Stimulated activated memory B cell treated with anti-CD40 and anti-IgM and Interleukin-4, amounts not matched to agents 10 μg/mL and 1 μg/mL and 100 μg/mL, for 72 hours (primary cell): ENCODE data around the gene CCSER1.
"Not testable (repeated sequence)": the region's sequence is repeated elsewhere in the genome, so short reads cannot be mapped to it uniquely, and the experiment has no call there.

ENCODE experiments used
- ATAC-seq: fragments of 150-1000 bp; cut with Tn5 transposase; 2 replicates; pipeline ENCODE4 v1.10.0; 2021
- H3K27ac Mint-ChIP-seq: one replicate; pipeline ENCODE4 v1.8.0; 2022; ENCODE audit warnings: mild to moderate bottlenecking, mixed read lengths
- H3K27me3 Mint-ChIP-seq: one replicate; pipeline ENCODE4 v1.8.0; 2022; ENCODE audit warnings: mixed read lengths
- H3K36me3 Mint-ChIP-seq: one replicate; pipeline ENCODE4 v1.8.0; 2022; ENCODE audit warnings: mixed read lengths
- H3K4me1 Mint-ChIP-seq: one replicate; pipeline ENCODE4 v1.8.0; 2022; ENCODE audit warnings: mixed read lengths
- H3K4me3 Mint-ChIP-seq: one replicate; pipeline ENCODE4 v1.8.0; 2022; ENCODE audit warnings: mild to moderate bottlenecking, moderate library complexity, mixed read lengths
- H3K9me3 Mint-ChIP-seq: one replicate; pipeline ENCODE4 v1.8.0; 2022; ENCODE audit warnings: mixed read lengths

CCSER1 gene

GRCh38 chr4:91596718-91597117, 1469.5 kb downstream of the CCSER1 start:
- no peaks in the 10 kb centered on the region for H3K4me1 Mint-ChIP-seq
- no peaks in the 10 kb centered on the region for H3K27me3 Mint-ChIP-seq
- H3K36me3 Mint-ChIP-seq: no peaks in the 10 kb centered on the region
- H3K4me3 Mint-ChIP-seq: no peak overlapping the region
- no peaks in the 10 kb centered on the region for H3K9me3 Mint-ChIP-seq
- ATAC-seq: no peak
- no peak overlapping the region for H3K27ac Mint-ChIP-seq

DNA sequence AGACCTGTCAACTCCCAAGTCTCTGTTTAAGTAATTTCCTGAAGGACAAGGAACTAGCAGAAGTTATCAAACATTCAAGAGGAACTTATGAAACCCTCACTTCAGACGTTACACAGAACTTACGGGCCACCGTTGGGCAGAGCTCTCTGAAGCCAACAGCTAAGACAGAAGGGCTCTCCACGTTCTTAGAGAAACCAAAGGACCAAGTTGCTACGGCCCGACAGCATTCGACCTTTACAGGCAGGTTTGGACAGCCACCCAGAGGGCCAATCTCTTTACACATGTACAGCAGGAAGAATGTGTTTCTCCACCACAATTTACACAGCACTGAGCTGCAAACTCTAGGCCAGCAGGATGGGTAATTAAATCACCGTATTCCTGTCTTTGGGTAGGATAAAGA, 1471.5 kb downstream of the CCSER1 start:
- H3K27me3 Mint-ChIP-seq: no peaks in the 10 kb centered on the region
- no peak for ATAC-seq
- H3K9me3 Mint-ChIP-seq: no peaks in the 10 kb centered on the region
- H3K27ac Mint-ChIP-seq: no peak overlapping the region
- H3K4me3 Mint-ChIP-seq: no peak overlapping the region
- H3K36me3 Mint-ChIP-seq: no peaks in the 10 kb centered on the region
- no peaks in the 10 kb centered on the region for H3K4me1 Mint-ChIP-seq

DNA sequence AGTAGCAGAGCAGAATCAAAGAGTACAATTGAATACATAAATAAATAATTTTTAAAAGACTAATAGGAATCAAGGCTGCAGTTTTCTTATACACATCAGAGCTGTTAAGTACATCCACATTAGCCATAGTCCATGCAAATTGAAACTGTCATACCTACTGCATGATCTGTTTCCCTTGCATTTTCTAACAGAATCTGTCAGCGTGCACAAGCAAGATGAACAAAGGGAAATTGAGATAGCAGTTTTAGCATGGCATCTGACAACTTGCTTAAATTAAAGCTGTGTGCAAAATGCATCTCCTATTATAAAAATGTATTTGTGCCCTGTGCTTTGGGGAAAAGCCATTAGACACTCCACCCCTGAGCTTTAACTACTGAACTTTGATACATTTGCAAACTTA, 1473.1 kb downstream of the CCSER1 start:
- no peaks in the 10 kb centered on the region for H3K36me3 Mint-ChIP-seq
- no peaks in the 10 kb centered on the region for H3K4me1 Mint-ChIP-seq
- no peaks in the 10 kb centered on the region for H3K27me3 Mint-ChIP-seq

GRCh38 chr4:91601401-91601800, 1474.2 kb downstream of the CCSER1 start:
- Mint-ChIP-seq H3K4me3 (no peak overlapping the region), H3K27me3 (no peaks in the 10 kb centered on the region), H3K36me3 (no peaks in the 10 kb centered on the region), H3K4me1 (no peaks in the 10 kb centered on the region), H3K27ac (no peak overlapping the region), H3K9me3 (no peaks in the 10 kb centered on the region)
- no peak for ATAC-seq

More for the DNA sequence above, 1473.1 kb downstream of the CCSER1 start:
- Mint-ChIP-seq H3K27ac (no peak overlapping the region), H3K4me3 (no peak overlapping the region), H3K9me3 (no peaks in the 10 kb centered on the region)
- ATAC-seq: no peak

GRCh38 chr4:91611782-91612181, 1484.6 kb downstream of the CCSER1 start:
- H3K27ac Mint-ChIP-seq: no peak overlapping the region
- no peaks in the 10 kb centered on the region for H3K27me3 Mint-ChIP-seq
- no peaks in the 10 kb centered on the region for H3K36me3 Mint-ChIP-seq
- H3K4me3 Mint-ChIP-seq: no peak overlapping the region
- no peak for ATAC-seq
- H3K9me3 Mint-ChIP-seq: no peaks in the 10 kb centered on the region
- H3K4me1 Mint-ChIP-seq: no peaks in the 10 kb centered on the region

GRCh38 chr4:91620952-91621351, 1493.8 kb downstream of the CCSER1 start:
- H3K4me3 Mint-ChIP-seq: no peak overlapping the region
- no peak overlapping the region for H3K27ac Mint-ChIP-seq
- H3K9me3 Mint-ChIP-seq: peaks cover 3% of the 10 kb centered on the region
- no peaks in the 10 kb centered on the region for H3K4me1 Mint-ChIP-seq
- H3K27me3 Mint-ChIP-seq: no peaks in the 10 kb centered on the region
- no peak for ATAC-seq
- H3K36me3 Mint-ChIP-seq: no peaks in the 10 kb centered on the region

GRCh38 chr4:91621446-91621845, 1494.3 kb downstream of the CCSER1 start:
- H3K4me3 Mint-ChIP-seq: no peak overlapping the region
- H3K27me3 Mint-ChIP-seq: no peaks in the 10 kb centered on the region
- H3K9me3 Mint-ChIP-seq: peaks cover 3% of the 10 kb centered on the region
- no peak for ATAC-seq
- H3K4me1 Mint-ChIP-seq: no peaks in the 10 kb centered on the region
- no peaks in the 10 kb centered on the region for H3K36me3 Mint-ChIP-seq
- H3K27ac Mint-ChIP-seq: no peak overlapping the region

GRCh38 chr4:91622925-91623602, 1495.9 kb downstream of the CCSER1 start:
- Mint-ChIP-seq H3K27ac (no peak overlapping the region), H3K27me3 (no peaks in the 10 kb centered on the region), H3K4me3 (no peak overlapping the region), H3K9me3 (peaks cover 6% of the 10 kb centered on the region), H3K36me3 (no peaks in the 10 kb centered on the region), H3K4me1 (no peaks in the 10 kb centered on the region)
- ATAC-seq: no peak

DNA sequence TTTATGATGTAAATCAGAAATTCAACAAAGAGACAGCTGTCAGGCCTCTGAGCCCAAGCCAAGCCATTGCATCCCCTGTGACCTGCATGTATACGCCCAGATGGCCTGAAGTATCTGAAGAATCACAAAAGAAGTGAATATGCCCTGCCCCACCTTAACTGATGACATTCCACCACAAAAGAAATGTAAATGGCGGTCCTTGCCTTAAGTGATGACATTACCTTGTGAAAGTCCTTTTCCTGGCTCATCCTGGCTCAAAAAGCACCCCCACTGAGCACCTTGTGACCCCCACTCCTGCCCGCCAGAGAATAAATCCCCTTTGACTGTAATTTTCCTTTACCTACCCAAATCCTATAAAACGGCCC, 1496.4 kb downstream of the CCSER1 start:
- ATAC-seq, H3K4me1 Mint-ChIP-seq: not testable (repeated sequence)

DNA sequence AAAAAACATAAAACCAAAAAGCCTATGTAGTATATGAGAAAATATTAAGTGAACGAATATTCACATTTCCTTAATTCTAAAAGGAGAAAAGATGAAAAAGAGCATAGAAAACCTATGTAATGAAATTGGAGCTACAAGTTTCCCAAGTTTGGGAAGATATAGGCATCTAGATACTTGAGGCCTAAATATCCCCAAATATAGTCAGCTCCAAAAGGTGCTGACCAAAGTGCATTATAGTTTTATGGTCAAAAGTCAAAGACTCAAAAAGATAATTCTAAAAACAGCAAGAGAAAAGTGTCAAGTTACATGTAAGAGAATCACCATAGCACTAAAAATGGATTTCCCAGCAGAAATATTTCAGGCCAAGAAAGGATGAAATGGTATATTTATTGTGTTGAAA, 1502.9 kb downstream of the CCSER1 start:
- Mint-ChIP-seq H3K9me3 (peaks cover 12% of the 10 kb centered on the region), H3K27me3 (no peaks in the 10 kb centered on the region), H3K27ac (no peak overlapping the region), H3K4me1 (no peaks in the 10 kb centered on the region), H3K36me3 (no peaks in the 10 kb centered on the region), H3K4me3 (no peak overlapping the region)
- no peak for ATAC-seq

More for the DNA sequence above, 1496.4 kb downstream of the CCSER1 start:
- not testable (repeated sequence) for H3K27ac Mint-ChIP-seq, H3K4me3 Mint-ChIP-seq, H3K36me3 Mint-ChIP-seq, H3K9me3 Mint-ChIP-seq, H3K27me3 Mint-ChIP-seq

GRCh38 chr4:91630764-91631163, 1503.6 kb downstream of the CCSER1 start:
- ATAC-seq: no peak
- H3K27me3 Mint-ChIP-seq: no peaks in the 10 kb centered on the region
- H3K36me3 Mint-ChIP-seq: no peaks in the 10 kb centered on the region
- H3K4me1 Mint-ChIP-seq: no peaks in the 10 kb centered on the region
- no peak overlapping the region for H3K4me3 Mint-ChIP-seq
- H3K27ac Mint-ChIP-seq: no peak overlapping the region
- peaks cover 13% of the 10 kb centered on the region for H3K9me3 Mint-ChIP-seq

DNA sequence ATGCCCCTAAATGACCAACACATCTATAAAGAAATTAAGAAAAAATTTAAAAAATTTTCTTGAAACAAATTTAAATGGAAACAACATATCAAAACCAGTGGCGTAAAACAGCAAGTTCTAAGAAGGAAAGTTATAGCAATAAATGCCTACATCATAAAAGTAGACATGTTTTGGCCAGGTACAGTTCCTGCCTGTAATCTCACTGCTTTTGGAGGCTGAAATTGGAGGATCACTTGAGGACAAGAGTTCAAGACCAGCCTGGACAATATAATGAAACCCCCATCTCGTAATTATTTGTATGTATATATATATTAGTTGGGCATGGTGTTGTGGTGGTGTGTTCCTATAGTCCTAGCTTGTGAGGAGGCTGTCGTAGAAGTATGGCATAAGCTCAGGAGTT, 1504.1 kb downstream of the CCSER1 start:
- H3K36me3 Mint-ChIP-seq: no peaks in the 10 kb centered on the region
- no peak overlapping the region for H3K4me3 Mint-ChIP-seq
- peaks cover 13% of the 10 kb centered on the region for H3K9me3 Mint-ChIP-seq
- no peaks in the 10 kb centered on the region for H3K27me3 Mint-ChIP-seq
- no peak overlapping the region for H3K27ac Mint-ChIP-seq
- H3K4me1 Mint-ChIP-seq: no peaks in the 10 kb centered on the region
- no peak for ATAC-seq

GRCh38 chr4:91636083-91636482, 1508.9 kb downstream of the CCSER1 start:
- Mint-ChIP-seq H3K4me3 (no peak overlapping the region), H3K4me1 (no peaks in the 10 kb centered on the region), H3K36me3 (no peaks in the 10 kb centered on the region), H3K9me3 (peaks cover 3% of the 10 kb centered on the region), H3K27me3 (no peaks in the 10 kb centered on the region), H3K27ac (no peak overlapping the region)
- ATAC-seq: no peak
